Muscle layer of colon (tissue), 2 donors: ENCODE measurements around the gene CIT.

Experiments used
- H3K27ac ChIP-seq: one replicate; pipeline ENCODE4 v1.7.0; 2013; ENCODE audit warnings: low read depth, mild to moderate bottlenecking, low read length, moderate library complexity
- H3K27me3 ChIP-seq, 2 donors: one replicate each; pipeline ENCODE4 v1.7.0; 2013; ENCODE audit warnings: low read length in 2 of 2, mild to moderate bottlenecking in 2 of 2; ENCODE audit not compliant: insufficient read depth in 2 of 2, control insufficient read depth in 1 of 2
- H3K36me3 ChIP-seq: one replicate; pipeline ENCODE4 v1.7.0; 2013; ENCODE audit warnings: mild to moderate bottlenecking, low read length; ENCODE audit not compliant: insufficient read depth
- H3K4me1 ChIP-seq: one replicate; pipeline ENCODE4 v1.7.0; 2013; ENCODE audit warnings: mild to moderate bottlenecking, low read length; ENCODE audit not compliant: insufficient read depth
- H3K4me3 ChIP-seq, 2 donors: one replicate each; pipeline ENCODE4 v1.7.0; 2013; ENCODE audit warnings: low read length in 2 of 2, low read depth in 1 of 2, mild to moderate bottlenecking in 1 of 2, moderate library complexity in 1 of 2
- H3K9ac ChIP-seq: one replicate; pipeline ENCODE4 v1.7.0; 2013; ENCODE audit warnings: low read length
- H3K9me3 ChIP-seq: one replicate; pipeline ENCODE4 v1.7.0; 2013; ENCODE audit warnings: mild to moderate bottlenecking, low read length
- donor health status: abdominal sarcoma.
- donor health status: Adenocarcinoma of cecum.

The CIT gene

DNA sequence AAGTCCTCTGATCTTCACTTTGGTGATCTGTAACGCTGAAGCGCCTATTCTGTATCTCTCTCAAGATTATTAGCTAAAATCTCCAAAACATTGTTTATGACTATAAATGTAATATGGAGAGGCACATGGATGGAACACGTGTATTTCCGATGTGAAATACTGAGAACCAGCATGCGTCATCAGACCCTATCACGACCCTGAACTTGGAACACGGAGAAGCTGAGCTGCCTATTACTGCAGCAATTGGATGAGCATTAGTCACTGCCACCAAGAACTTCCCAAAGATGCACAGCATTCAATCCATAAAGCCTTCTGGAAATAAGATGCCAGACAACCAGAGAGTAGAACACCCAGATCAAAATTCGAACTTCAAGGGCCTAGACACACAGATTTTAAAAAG is 147.2 kb downstream of the CIT start:
- no peaks in the 10 kb centered on the region for H3K36me3 ChIP-seq
- H3K27me3 ChIP-seq = no peaks in the 10 kb centered on the region

DNA sequence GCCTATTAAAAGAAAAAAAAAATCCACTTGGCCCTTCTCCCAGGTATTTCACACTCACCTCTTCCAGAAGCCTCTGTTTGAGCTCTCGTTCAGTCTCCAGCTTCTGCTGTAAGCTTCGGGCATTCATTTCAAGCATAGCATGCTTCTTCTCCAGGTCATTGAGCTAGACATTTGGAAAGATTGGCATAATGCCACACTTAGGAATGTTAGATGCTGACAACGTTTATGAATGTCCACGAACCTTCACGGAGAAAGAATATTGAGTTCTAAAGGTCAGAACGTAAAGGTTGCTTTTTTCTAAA is 148.7 kb downstream of the CIT start:
- Histone ChIP-seq H3K9ac (no peak overlapping the region), H3K36me3 (no peaks in the 10 kb centered on the region), H3K4me3 (no peak overlapping the region), H3K4me1 (no peaks in the 10 kb centered on the region), H3K9me3 (no peaks in the 10 kb centered on the region), H3K27ac (no peak overlapping the region), H3K27me3 (no peaks in the 10 kb centered on the region)

More for the DNA sequence above, 147.2 kb downstream of the CIT start:
- Histone ChIP-seq H3K27ac (no peak overlapping the region), H3K9me3 (no peaks in the 10 kb centered on the region), H3K4me1 (no peaks in the 10 kb centered on the region), H3K9ac (no peak overlapping the region), H3K4me3 (no peak overlapping the region)

DNA sequence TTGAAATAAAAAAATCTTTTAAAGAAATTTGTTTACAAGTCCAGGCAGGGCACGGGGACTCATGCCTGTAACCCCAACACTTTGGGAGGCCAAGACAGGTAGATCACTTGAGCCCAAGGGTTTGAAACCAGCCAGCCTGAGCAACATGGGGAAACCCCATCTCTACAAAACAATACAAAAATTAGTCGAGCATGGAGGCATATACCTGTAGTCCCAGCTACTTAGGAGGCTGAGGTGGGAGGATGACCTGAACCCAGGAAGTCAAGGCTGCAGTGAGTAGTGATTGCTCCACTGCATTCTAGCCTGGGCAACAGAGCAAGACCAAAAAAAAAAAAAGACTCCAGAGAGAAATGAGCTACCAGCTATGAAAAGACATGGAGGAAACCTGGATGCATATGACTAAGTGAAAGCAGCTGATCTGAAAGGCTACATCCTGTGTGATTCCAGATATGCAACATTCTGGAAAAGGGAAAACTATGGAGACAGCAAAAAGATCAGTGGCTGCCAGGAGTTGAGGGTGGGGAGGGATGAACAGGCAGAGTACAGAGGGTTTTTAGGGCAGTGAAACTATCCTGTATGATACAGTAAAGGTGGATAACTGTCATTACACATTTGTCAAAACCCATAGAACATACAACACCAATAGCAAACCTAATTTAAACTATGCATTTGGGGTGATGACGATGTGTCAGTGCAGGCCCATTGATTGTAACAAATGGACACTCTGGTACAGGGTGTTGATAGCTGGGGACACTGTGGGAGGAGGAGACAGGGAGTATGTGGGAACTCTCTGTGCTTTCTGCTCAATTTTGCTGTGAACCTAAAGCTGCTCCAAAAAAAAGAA is 149.3 kb downstream of the CIT start:
- Histone ChIP-seq H3K27me3 (no peaks in the 10 kb centered on the region), H3K4me1 (no peaks in the 10 kb centered on the region), H3K36me3 (no peaks in the 10 kb centered on the region), H3K27ac (no peak overlapping the region), H3K9ac (no peak overlapping the region), H3K4me3 (no peak overlapping the region), H3K9me3 (no peaks in the 10 kb centered on the region)

DNA sequence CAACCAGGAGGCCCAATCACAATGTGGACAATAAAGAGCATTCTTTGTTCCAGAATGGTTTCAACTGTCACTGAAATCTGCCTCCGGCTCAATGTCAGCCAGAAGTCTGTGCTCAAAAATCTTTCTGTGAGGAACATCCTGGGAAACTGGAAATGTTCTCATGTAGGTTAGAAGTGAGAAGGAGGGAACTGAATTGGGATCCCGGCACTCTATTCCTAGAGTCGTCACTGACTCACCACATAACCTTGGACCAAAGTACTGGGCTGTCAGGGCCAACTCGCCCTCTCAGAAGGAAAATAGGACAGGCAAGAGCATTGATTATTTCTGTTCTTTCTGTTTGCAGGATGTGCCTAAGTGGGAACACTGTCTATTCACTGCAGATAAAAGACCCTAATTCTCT is 151.6 kb downstream of the CIT start:
- Histone ChIP-seq H3K27me3 (no peaks in the 10 kb centered on the region), H3K9ac (no peak overlapping the region), H3K4me1 (no peaks in the 10 kb centered on the region), H3K9me3 (no peaks in the 10 kb centered on the region), H3K36me3 (no peaks in the 10 kb centered on the region), H3K27ac (no peak overlapping the region), H3K4me3 (no peak overlapping the region)

DNA sequence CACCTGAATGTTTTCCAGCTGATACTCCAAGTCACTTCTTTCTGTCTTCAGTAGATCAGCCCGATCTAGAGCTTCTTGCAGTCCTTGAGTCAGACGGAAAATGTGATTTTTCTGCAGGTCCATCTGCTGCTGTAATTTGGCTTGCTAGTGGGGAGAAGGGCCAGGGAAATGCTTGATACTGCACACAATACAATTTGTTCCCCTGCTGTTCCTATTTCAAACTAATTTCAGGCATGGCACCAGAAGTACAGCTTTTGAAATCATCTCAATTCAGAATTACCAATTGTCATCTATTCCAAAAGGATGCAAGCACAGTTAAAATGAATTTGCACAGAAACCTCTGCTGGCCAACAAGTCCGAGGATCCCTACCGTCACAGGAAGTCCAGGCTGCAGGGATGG is 155.8 kb downstream of the CIT start:
- no peaks in the 10 kb centered on the region for H3K36me3 ChIP-seq
- no peaks in the 10 kb centered on the region for H3K27me3 ChIP-seq

DNA sequence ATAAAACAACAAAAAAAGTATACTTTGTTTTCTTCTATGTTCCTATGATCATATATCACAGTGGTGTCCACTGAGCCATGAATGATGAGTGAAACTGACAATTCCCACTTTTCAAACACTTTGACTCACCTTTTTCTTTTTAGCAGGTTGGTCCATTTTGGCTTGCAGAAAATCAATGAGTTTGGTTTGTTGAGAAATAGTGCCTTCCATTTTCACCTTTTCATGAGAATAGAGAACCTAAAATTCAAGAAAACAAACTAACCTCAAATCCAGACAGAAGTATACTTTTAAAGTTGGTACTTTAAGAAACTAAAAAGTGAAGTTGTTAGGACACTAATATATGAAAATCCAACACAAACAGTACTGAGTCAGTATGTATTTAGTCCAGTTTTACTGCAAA is 156.8 kb downstream of the CIT start:
- Histone ChIP-seq H3K9ac (no peak overlapping the region), H3K36me3 (no peaks in the 10 kb centered on the region), H3K9me3 (no peaks in the 10 kb centered on the region), H3K4me3 (no peak overlapping the region), H3K4me1 (no peaks in the 10 kb centered on the region), H3K27ac (no peak overlapping the region), H3K27me3 (no peaks in the 10 kb centered on the region)

More for the DNA sequence above, 155.8 kb downstream of the CIT start:
- Histone ChIP-seq H3K9me3 (no peaks in the 10 kb centered on the region), H3K4me3 (no peak overlapping the region), H3K9ac (no peak overlapping the region), H3K4me1 (no peaks in the 10 kb centered on the region), H3K27ac (no peak overlapping the region)

DNA sequence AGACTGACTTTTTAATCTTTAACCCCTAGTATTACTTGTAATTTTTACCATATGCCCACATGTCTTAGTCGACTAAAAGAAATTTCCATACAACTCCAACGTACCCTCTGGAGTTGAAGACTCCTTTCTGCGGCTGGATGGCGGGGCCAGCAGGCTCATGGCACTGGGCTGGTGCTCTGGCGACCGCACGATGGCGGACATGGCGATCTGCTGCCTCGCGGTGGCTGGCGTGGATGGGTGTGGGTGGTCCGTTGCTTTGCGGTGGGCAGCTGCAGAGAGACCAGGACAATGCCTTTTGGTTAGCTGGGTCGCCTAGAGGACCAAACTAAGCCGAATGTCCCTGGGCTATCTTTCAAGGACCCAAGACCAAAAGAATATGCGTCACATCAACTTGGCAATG is 159.0 kb downstream of the CIT start:
- Histone ChIP-seq H3K27ac (no peak overlapping the region), H3K36me3 (no peaks in the 10 kb centered on the region), H3K4me1 (no peaks in the 10 kb centered on the region), H3K4me3 (no peak overlapping the region), H3K9ac (no peak overlapping the region), H3K9me3 (no peaks in the 10 kb centered on the region), H3K27me3 (no peaks in the 10 kb centered on the region)

DNA sequence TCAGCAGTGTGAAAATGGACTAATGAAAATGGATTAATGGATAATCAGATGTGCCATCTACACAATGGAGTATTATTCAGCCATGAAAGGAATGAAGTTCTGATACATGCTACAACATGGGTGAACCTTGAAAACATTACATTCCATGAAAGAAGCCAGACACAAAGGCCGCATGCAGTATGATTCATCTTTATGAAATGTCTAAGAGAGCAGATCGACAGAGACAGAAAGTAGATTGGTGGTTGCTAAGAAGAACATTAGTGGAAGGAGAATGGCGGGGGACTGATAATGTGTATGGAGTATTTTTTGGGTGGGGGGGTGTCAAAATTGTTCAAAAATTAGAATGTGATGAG is 161.9 kb downstream of the CIT start:
- Histone ChIP-seq H3K9ac (no peak overlapping the region), H3K9me3 (no peaks in the 10 kb centered on the region), H3K4me3 (no peak overlapping the region), H3K27ac (no peak overlapping the region), H3K4me1 (no peaks in the 10 kb centered on the region), H3K27me3 (no peaks in the 10 kb centered on the region), H3K36me3 (no peaks in the 10 kb centered on the region)

DNA sequence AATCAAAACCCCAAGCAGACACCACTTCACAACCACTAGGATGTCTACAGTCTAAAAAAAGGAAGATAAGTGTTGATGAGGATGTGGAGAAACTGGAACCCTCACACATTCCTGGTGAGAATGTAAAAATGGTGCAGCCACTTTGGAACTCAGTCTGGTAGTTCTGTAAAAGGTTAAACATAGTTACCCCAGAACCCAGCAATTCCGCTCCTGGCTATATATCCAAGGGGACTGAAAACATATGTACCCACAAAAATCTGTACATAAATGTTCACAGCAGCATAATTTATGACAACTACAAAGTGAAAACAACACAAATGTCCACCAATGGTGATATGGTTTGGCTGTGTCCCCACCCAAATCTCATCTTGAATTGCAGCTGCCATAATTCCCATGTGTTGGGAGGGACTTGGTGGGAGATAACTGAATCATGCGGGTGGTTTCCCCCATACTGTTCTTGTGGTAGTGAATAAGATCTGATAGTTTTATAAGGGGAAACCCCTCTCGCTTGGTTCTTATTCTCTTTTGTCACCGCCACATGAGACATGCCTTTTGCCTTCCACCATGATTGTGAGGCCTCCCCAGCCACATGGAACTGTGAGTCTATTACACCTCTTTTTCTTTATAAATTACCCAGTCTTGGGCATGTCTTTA is 162.4 kb downstream of the CIT start:
- Histone ChIP-seq H3K27me3 (no peaks in the 10 kb centered on the region), H3K9me3 (no peaks in the 10 kb centered on the region), H3K9ac (no peak overlapping the region), H3K36me3 (no peaks in the 10 kb centered on the region), H3K4me1 (no peaks in the 10 kb centered on the region), H3K27ac (no peak overlapping the region), H3K4me3 (no peak overlapping the region)

DNA sequence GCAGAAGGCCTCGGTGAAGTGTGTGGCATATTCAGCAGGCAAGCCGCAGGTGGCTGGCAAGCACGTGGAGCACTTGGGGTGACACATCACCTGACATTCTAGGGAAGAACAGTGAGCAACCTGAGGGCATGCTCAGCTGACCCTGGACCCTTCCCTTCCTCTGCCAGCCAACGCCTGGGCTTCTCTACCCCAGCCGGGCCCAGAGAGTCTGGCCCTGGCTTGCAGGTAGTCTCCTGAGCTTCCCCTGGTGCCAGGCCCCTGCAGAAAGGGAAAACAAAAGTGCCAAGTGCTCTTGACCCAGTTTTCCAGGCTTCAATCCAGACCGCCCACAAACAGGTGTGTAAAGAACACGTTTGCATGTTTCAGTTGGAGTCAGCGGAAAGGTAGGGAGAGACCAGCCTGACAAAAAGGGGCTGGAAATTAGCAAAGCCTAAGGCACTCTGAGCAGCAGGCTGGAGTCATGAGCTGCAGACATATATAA is 163.5 kb downstream of the CIT start:
- H3K27ac ChIP-seq = no peak overlapping the region

DNA sequence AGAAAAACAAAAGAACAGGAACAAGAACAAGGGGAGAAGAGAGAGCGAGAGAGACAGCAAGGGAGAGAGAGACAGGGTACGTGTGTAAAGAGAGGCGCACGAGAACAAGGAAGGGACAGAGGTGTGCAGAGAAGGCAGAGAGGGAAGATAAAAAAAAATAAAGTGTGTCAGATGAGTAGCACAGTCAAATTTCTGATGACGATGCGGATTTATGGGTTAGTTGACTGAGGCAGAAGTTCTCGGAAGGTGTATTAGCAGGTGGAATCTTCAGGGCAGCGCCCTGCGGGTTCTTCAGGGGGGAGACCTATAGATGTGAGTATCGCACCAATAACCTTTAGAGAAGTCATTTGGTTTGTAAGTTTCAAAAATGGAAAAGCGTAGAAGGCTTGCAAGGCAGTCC is 164.4 kb downstream of the CIT start:
- no peaks in the 10 kb centered on the region for H3K4me1 ChIP-seq
- no peaks in the 10 kb centered on the region for H3K9me3 ChIP-seq
- no peaks in the 10 kb centered on the region for H3K36me3 ChIP-seq
- no peaks in the 10 kb centered on the region for H3K27me3 ChIP-seq
- H3K4me3 ChIP-seq = no peak overlapping the region
- H3K27ac ChIP-seq = no peak overlapping the region
- H3K9ac ChIP-seq = no peak overlapping the region

More for the DNA sequence above, 163.5 kb downstream of the CIT start:
- no peaks in the 10 kb centered on the region for H3K9me3 ChIP-seq
- no peak overlapping the region for H3K4me3 ChIP-seq
- no peaks in the 10 kb centered on the region for H3K4me1 ChIP-seq
- no peaks in the 10 kb centered on the region for H3K36me3 ChIP-seq
- no peaks in the 10 kb centered on the region for H3K27me3 ChIP-seq
- H3K9ac ChIP-seq = no peak overlapping the region

DNA sequence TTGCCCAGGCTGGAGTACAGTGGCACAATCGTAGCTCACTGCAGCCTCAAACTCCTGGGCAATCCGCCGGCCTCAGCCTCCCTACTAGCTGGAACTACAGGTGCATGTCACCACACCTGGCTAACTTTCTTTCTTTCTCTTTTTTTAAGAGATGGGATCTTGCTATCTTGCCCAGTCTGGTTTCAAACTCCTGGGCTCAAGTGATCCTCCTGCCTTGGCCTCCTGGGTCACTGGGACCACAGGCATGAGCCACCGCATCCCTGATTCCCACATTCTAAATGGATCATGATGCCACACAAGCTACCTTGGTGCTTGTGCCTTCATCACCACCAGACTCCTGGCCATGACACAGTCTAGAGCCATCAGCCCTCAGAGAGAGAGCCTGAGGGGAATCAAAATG is 165.4 kb downstream of the CIT start:
- Histone ChIP-seq H3K27me3 (no peaks in the 10 kb centered on the region), H3K27ac (no peak overlapping the region), H3K9ac (no peak overlapping the region), H3K36me3 (no peaks in the 10 kb centered on the region), H3K9me3 (no peaks in the 10 kb centered on the region), H3K4me3 (no peak overlapping the region), H3K4me1 (no peaks in the 10 kb centered on the region)
